BJ (cell line): ENCODE results near the gene CPNE4. TPM values are rescaled to one million over a fixed set of nuclear protein-coding genes. Genes with fewer than 3 reads are reported as not detected.

Source experiments
- CTCF ChIA-PET: fragments of 350-600 bp; formaldehyde crosslinking; extraction: SDS; loops from one replicate; lab custom pipeline; 2021; ENCODE audit warnings: antibody characterized with exemption, inconsistent platforms; lab: Yijun Ruan, JAX
- POLR2A ChIA-PET: fragments of 300-600 bp; sonication (Branson Sonifier 250); formaldehyde crosslinking; extraction: SDS; loops from one replicate; lab custom pipeline; 2021; ENCODE audit warnings: antibody characterized with exemption; lab: Charles Lee
- DNase-seq: peaks from one replicate; pipeline ENCODE4 v3.0.0-alpha.2; 2011; ENCODE audit warnings: low read depth
- H3K27me3 ChIP-seq: 2 replicates; pipeline ENCODE4 v1.6.0; 2011; ENCODE audit warnings: low read length; ENCODE audit not compliant: control insufficient read depth, insufficient read depth
- H3K36me3 ChIP-seq: 2 replicates; pipeline ENCODE4 v1.5.1; 2011; ENCODE audit warnings: low read length; ENCODE audit not compliant: control insufficient read depth, insufficient read depth
- H3K4me3 ChIP-seq: 2 replicates; pipeline ENCODE4 v1.5.1; 2011; ENCODE audit warnings: low read depth, mild to moderate bottlenecking, control low read depth, low read length
- polyA plus RNA-seq: library from polyadenylated mRNA; depleted of rRNA; stranded (reverse); fragments of >200 nt; gene quantifications from 2 replicates; pipeline ENCODE4 v1.2.3, GENCODE V29; 2011
- TF ChIP-seq, protein P1 (sequence below): IDR thresholded peaks from 2 replicates; pipeline ENCODE4 v1.5.1; 2011; ENCODE audit warnings: low read depth, mild to moderate bottlenecking, control low read depth, inconsistent platforms, low read length, moderate library complexity; ENCODE audit not compliant: insufficient read depth

The CPNE4 gene
- polyA plus RNA-seq, 1 experiment, result not detected

DNA sequence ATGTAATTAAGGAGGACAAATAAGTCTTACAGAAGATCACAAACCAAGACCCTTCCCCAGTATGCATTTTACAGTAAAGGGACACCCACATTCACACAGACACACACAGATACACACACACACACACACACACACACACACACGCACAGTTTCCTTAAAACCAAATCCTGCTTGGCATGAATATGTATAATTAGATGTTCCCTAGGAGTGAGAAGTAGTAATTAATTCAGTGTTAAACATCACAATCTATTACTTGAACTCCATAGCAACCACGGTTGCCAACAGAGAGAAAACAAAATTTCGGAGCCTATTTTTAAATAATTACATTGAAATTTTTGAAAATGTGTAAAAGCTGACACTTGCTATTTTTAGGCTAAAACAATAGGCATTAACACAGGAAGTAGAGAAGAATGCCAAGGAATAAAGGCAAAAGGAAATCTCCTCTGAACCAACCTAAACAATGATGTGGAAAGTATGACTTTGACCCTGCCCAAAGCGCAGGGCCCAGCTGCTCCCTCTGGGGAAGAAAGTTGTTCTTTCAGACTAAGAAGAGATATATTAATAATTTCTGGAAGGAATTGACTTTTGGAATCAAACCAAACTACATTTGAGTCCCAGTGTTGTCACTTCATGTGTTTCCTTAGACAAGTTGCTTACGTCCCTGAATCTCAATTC is 215.3 kb downstream of the CPNE4 start:
- Histone ChIP-seq H3K36me3 (no peaks in the 10 kb centered on the region), H3K4me3 (no peak overlapping the region), H3K27me3 (no peaks in the 10 kb centered on the region)
- DNase-seq, result no peak
- CTCF ChIA-PET, result no interaction called here
- POLR2A ChIA-PET, result no interaction called here
- TF ChIP-seq, protein P1, sequence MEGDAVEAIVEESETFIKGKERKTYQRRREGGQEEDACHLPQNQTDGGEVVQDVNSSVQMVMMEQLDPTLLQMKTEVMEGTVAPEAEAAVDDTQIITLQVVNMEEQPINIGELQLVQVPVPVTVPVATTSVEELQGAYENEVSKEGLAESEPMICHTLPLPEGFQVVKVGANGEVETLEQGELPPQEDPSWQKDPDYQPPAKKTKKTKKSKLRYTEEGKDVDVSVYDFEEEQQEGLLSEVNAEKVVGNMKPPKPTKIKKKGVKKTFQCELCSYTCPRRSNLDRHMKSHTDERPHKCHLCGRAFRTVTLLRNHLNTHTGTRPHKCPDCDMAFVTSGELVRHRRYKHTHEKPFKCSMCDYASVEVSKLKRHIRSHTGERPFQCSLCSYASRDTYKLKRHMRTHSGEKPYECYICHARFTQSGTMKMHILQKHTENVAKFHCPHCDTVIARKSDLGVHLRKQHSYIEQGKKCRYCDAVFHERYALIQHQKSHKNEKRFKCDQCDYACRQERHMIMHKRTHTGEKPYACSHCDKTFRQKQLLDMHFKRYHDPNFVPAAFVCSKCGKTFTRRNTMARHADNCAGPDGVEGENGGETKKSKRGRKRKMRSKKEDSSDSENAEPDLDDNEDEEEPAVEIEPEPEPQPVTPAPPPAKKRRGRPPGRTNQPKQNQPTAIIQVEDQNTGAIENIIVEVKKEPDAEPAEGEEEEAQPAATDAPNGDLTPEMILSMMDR, result no peak

DNA sequence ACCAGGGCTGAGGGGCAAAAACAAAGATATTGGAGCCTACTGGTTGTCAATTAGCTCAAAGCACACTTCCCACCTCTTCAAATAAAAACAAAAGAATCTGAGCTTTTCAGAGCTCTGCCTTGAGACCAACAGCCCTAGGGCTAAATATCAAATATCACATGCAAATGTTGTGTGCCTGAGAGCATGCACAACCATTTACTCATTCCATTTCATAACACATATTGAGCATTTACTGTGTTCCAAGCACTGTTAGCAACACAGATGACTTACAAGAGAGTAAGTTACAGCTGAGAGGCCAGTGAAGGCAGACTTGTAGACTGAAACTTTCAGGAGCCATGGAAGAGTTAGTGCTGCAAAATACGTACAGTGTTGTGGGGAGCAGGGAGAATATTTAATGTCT is 222.4 kb downstream of the CPNE4 start:
- TF ChIP-seq, protein P1, result no peak
- no peak overlapping the region for H3K4me3 ChIP-seq
- ChIA-PET POLR2A (no interaction called here), CTCF (no interaction called here)
- no peaks in the 10 kb centered on the region for H3K27me3 ChIP-seq
- H3K36me3 ChIP-seq, result no peaks in the 10 kb centered on the region
- no peak for DNase-seq

DNA sequence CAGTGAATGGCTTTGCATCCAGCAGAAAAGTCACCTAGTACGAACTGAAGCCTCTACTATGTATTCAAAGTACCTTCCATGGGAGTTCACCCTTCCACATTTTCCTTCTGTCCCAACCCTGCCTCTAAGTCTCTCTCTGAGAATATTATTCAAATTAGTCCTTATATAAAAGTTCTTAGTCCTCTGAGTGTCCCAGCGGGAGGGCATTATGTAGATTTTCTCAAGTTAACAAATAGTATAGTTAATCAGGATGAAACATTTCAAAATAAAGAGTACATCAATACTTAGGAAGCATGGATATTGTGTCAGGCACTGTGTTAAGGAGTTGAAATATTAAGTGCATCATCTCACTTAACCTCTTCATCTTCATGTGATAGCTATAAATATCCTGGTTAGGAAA is 223.3 kb downstream of the CPNE4 start:
- Histone ChIP-seq H3K4me3 (no peak overlapping the region), H3K36me3 (no peaks in the 10 kb centered on the region), H3K27me3 (no peaks in the 10 kb centered on the region)
- POLR2A ChIA-PET, result no interaction called here
- TF ChIP-seq, protein P1, result no peak
- no peak for DNase-seq
- CTCF ChIA-PET, result no interaction called here

DNA sequence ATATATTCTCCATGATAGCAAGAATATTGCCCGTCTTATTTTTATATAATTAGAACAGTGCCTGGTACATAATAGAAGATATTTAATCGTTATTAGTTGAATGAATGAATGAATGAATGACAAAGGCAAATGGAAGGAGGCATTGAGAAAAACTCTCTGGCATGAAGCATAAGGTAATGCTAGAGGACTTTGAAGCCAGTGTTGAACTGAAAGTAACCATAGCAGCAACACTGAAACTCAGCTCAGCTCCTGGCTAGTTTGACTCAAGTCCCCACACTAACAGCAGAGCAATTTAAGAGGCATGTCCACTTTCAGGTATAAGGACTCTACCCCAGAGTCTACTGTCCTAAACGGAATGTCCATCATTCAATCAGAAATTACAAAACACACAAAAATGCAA is 227.0 kb downstream of the CPNE4 start:
- Histone ChIP-seq H3K4me3 (no peak overlapping the region), H3K27me3 (no peaks in the 10 kb centered on the region; the same call in 1 of the 2 replicates), H3K36me3 (no peaks in the 10 kb centered on the region)
- ChIA-PET CTCF (interaction anchor here (2.6 kb wide), 1 partner anchor 13 kb away, joined by 14 read pairs; no protein-coding TSS in a partner anchor), POLR2A (no interaction called here)
- TF ChIP-seq, protein P1, result no peak
- no peak for DNase-seq

DNA sequence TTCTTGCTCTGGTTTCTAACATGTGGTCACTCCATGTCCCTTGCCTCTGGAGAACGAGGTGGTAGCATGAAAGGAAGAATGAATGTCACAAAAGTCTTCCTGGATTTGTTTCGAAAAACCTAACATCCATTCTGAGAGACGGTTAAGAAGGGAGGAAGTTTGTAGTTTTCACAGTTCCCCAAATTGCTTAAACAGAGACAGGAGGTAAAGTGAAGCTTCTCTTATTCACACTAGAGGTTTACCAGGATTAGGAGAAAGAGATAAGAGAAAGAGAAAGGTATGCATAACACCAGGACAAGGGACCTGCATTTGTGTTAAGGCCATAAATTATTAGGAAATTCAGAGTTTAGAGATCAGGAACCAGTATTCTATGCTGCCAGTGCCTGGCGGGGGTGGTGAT is 228.1 kb downstream of the CPNE4 start:
- TF ChIP-seq, protein P1, result no peak
- ChIA-PET POLR2A (no interaction called here), CTCF (no interaction called here)
- H3K4me3 ChIP-seq, result no peak overlapping the region
- H3K27me3 ChIP-seq, result no peaks in the 10 kb centered on the region; the same call in 1 of the 2 replicates
- no peaks in the 10 kb centered on the region for H3K36me3 ChIP-seq
- DNase-seq, result no peak
